Naive thymus-derived CD4-positive, alpha-beta T cell (primary cell): ENCODE data around the gene WNT7B. TPM values are rescaled to one million over a fixed set of nuclear protein-coding genes. Genes with fewer than 3 reads are reported as not detected.

Experiments
- ATAC-seq: fragments of 150-1000 bp; cut with Tn5 transposase; 2 replicates; pipeline ENCODE4 v1.10.0; 2021; ENCODE audit warnings: mild to moderate bottlenecking, moderate library complexity
- CTCF ChIA-PET: fragments of 350-600 bp; sonication (Branson Sonifier 250); formaldehyde crosslinking; loops from one replicate; lab custom pipeline; 2021; ENCODE audit warnings: antibody characterized with exemption; lab: Charles Lee
- POLR2A ChIA-PET: fragments of 350-600 bp; sonication (Branson Sonifier 250); formaldehyde crosslinking; loops from one replicate; lab custom pipeline; 2021; ENCODE audit warnings: antibody characterized with exemption, inconsistent platforms; lab: Charles Lee
- DNase-seq, 9 donors: peaks; one replicate each; pipeline versions ENCODE4 v3.0.0 to v3.0.0-alpha.2; 2020 to 2022; ENCODE audit warnings: mixed read lengths in 1 of 9
- H3K27ac ChIP-seq: one replicate; pipeline ENCODE4 v1.7.0; 2013; ENCODE audit warnings: mild to moderate bottlenecking, low read depth, low read length, moderate library complexity
- H3K27me3 ChIP-seq, 2 donors: one replicate each; pipeline ENCODE4 v1.7.0; 2013; ENCODE audit warnings: low read length in 2 of 2, mild to moderate bottlenecking in 2 of 2, moderate library complexity in 2 of 2; ENCODE audit not compliant: control insufficient read depth in 2 of 2, insufficient read depth in 2 of 2
- H3K36me3 ChIP-seq, 3 experiments: 1 replicate in 2 of 3; 2 replicates in 1 of 3; pipeline ENCODE4 v1.7.0; 2013; ENCODE audit warnings: low read length in 3 of 3, mild to moderate bottlenecking in 3 of 3, moderate library complexity in 1 of 3; ENCODE audit not compliant: insufficient read depth in 3 of 3, control insufficient read depth in 2 of 3
- H3K4me1 ChIP-seq, 2 donors: one replicate each; pipeline ENCODE4 v1.7.0; 2013; ENCODE audit warnings: low read length in 2 of 2, mild to moderate bottlenecking in 2 of 2, moderate library complexity in 1 of 2; ENCODE audit not compliant: control insufficient read depth in 2 of 2, insufficient read depth in 2 of 2
- H3K4me3 ChIP-seq: 2 replicates; pipeline ENCODE4 v1.7.0; 2013; ENCODE audit warnings: mild to moderate bottlenecking, low read length
- H3K9me3 ChIP-seq, 3 experiments: 1 replicate in 2 of 3; 2 replicates in 1 of 3; pipeline ENCODE4 v1.7.0; 2013; ENCODE audit warnings: low read length in 3 of 3; ENCODE audit not compliant: control insufficient read depth in 2 of 3
- H3K27ac Mint-ChIP-seq, 9 donors: one replicate each; pipeline ENCODE4 v1.8.0; 2020 to 2022; ENCODE audit warnings: mixed read lengths in 9 of 9, mild to moderate bottlenecking in 8 of 9, moderate library complexity in 5 of 9, inconsistent platforms in 2 of 9
- H3K27me3 Mint-ChIP-seq, 5 donors: one replicate each; pipeline ENCODE4 v1.8.0; 2021 to 2022; ENCODE audit warnings: mixed read lengths in 5 of 5, mild to moderate bottlenecking in 1 of 5
- H3K36me3 Mint-ChIP-seq, 5 donors: one replicate each; pipeline ENCODE4 v1.8.0; 2020 to 2022; ENCODE audit warnings: mixed read lengths in 5 of 5, mild to moderate bottlenecking in 3 of 5, inconsistent platforms in 1 of 5
- H3K4me1 Mint-ChIP-seq, 7 donors: one replicate each; pipeline ENCODE4 v1.8.0; 2020 to 2022; ENCODE audit warnings: mixed read lengths in 7 of 7, mild to moderate bottlenecking in 3 of 7, inconsistent platforms in 1 of 7
- H3K4me3 Mint-ChIP-seq, 10 donors: one replicate each; pipeline ENCODE4 v1.8.0; 2020 to 2022; ENCODE audit warnings: mild to moderate bottlenecking in 10 of 10, mixed read lengths in 10 of 10, moderate library complexity in 6 of 10, inconsistent platforms in 2 of 10
- H3K9me3 Mint-ChIP-seq, 11 donors: one replicate each; pipeline ENCODE4 v1.8.0; 2020 to 2022; ENCODE audit warnings: mixed read lengths in 11 of 11, mild to moderate bottlenecking in 4 of 11, inconsistent platforms in 1 of 11, moderate library complexity in 1 of 11
- intact Hi-C, 2 donors: fragments of 100-400 bp; cut with micrococcal nuclease; formaldehyde crosslinking; loops; one replicate each; pipeline ENCODE4 v1.15.1; 2023
- polyA plus RNA-seq, 2 donors: library from polyadenylated mRNA; unstranded; fragments of 300-500 nt; fragmentation: Illumina TruSeq; gene quantifications; one replicate each; pipeline ENCODE4 v1.2.3, GENCODE V29; 2021
- total RNA-seq, 6 experiments: library from RNA in 5 of 6; stranded (reverse) in 5 of 6; gene quantifications; 1 replicate in 5 of 6; 2 replicates in 1 of 6; pipeline ENCODE4 v1.2.3 and lab custom pipeline; 2021 to 2026

Gene WNT7B
- total and polyA plus RNA-seq, 7 experiments from 2014 or later = not detected

GRCh38 chr22:45965563-45965962, 11.4 kb downstream of the WNT7B start:
- DNase-seq (no peak), ATAC-seq (no peak)
- no peaks in the 10 kb centered on the region for H3K9me3 ChIP-seq
- Mint-ChIP-seq H3K4me3 (no peak overlapping the region), H3K9me3 (no peaks in the 10 kb centered on the region), H3K4me1 (no peaks in the 10 kb centered on the region), H3K27me3 (peaks cover 19 to 42% (median 27%) of the 10 kb centered on the region in 5 donors), H3K27ac (no peak overlapping the region), H3K36me3 (no peaks in the 10 kb centered on the region)
- no peak overlapping the region for H3K4me3 ChIP-seq
- no peak overlapping the region for H3K27ac ChIP-seq
- H3K4me1 ChIP-seq = no peaks in the 10 kb centered on the region
- CTCF ChIA-PET = no interaction called here
- POLR2A ChIA-PET = no interaction called here
- H3K36me3 ChIP-seq = no peaks in the 10 kb centered on the region
- peaks cover 0 to 2% of the 10 kb centered on the region in 2 donors for H3K27me3 ChIP-seq
- intact Hi-C loops = no loop called here

DNA sequence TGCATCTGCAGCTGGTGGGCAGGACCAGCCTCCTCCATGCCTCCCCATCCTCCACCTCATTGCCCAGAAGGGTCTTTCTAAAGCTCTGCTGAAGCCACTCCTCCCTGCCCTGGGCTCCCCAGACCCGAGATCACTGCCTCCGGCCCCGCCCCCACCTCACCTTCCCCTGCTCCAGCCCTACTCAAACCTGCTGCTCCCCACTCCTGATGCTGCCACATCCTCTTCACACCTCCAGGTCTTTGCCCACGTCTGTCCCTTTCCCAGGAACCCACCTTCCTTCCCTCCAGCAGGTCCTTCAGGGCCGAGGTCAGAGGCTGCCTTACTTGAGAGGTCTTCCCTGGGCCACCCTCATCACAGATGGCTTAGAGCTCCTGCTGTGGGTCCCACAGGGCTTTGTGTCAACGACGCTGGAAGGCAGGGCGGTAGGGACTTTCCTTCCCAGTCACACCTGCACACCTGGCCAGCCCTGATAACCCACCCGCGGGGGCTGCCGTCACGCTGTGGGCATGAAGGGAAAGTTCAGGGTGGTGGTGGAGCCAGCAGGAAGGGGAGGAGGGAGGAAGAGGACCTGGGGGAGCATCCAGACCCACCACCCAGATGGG, 11.9 kb downstream of the WNT7B start:
- ChIA-PET POLR2A (no interaction called here), CTCF (no interaction called here)
- H3K4me1 ChIP-seq = no peaks in the 10 kb centered on the region
- H3K4me3 Mint-ChIP-seq = peak overlapping the region in 1 of 10 donors; percentile 57
- H3K27me3 ChIP-seq = peaks cover 0 to 2% of the 10 kb centered on the region in 2 donors
- no peaks in the 10 kb centered on the region for H3K36me3 ChIP-seq
- no peaks in the 10 kb centered on the region for H3K4me1 Mint-ChIP-seq
- DNase-seq (no peak), ATAC-seq (no peak)
- H3K4me3 ChIP-seq = no peak overlapping the region
- H3K36me3 Mint-ChIP-seq = no peaks in the 10 kb centered on the region
- no peak overlapping the region for H3K27ac Mint-ChIP-seq
- no peak overlapping the region for H3K27ac ChIP-seq
- H3K9me3 Mint-ChIP-seq = no peaks in the 10 kb centered on the region
- no peaks in the 10 kb centered on the region for H3K9me3 ChIP-seq
- intact Hi-C loops = no loop called here
- peaks cover 17 to 39% (median 25%) of the 10 kb centered on the region in 5 donors for H3K27me3 Mint-ChIP-seq

DNA sequence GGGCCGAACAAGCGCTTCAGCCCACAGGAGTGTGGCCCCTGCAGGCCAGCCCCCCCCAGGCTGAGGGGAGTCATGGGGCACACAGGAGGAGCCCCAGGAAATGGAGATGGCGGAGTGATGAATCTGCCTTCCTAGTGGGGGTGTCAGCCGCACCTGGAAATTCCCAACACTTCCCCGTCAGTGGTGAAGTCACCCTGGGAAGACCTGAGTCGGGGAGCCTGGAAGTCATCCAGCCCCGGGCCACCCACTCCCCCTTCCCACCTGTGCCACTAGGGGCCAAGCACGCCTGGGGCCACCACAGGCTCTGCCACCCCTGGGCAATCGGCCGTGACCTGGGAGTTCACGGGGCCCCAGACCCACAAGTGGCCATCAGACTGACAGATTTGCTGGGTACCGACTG, 12.6 kb downstream of the WNT7B start:
- DNase-seq (no peak), ATAC-seq (no peak)
- H3K27ac Mint-ChIP-seq = no peak overlapping the region
- H3K36me3 Mint-ChIP-seq = no peaks in the 10 kb centered on the region
- Histone ChIP-seq H3K27me3 (peaks cover 0 to 1% of the 10 kb centered on the region in 2 donors), H3K4me1 (no peaks in the 10 kb centered on the region), H3K4me3 (no peak overlapping the region), H3K27ac (no peak overlapping the region), H3K9me3 (no peaks in the 10 kb centered on the region), H3K36me3 (no peaks in the 10 kb centered on the region)
- ChIA-PET POLR2A (no interaction called here), CTCF (no interaction called here)
- no peaks in the 10 kb centered on the region for H3K9me3 Mint-ChIP-seq
- H3K27me3 Mint-ChIP-seq = peaks cover 10 to 32% (median 19%) of the 10 kb centered on the region in 5 donors
- no peak overlapping the region for H3K4me3 Mint-ChIP-seq
- H3K4me1 Mint-ChIP-seq = no peaks in the 10 kb centered on the region
- intact Hi-C loops = no loop called here

- ChIA-PET CTCF (no interaction called here), POLR2A (no interaction called here)
- DNase-seq = no peak
- H3K27me3 Mint-ChIP-seq = peaks cover 10 to 27% (median 15%) of the 10 kb centered on the region in 5 donors
- Histone ChIP-seq H3K27me3 (no peaks in the 10 kb centered on the region), H3K4me3 (no peak overlapping the region), H3K27ac (no peak overlapping the region), H3K9me3 (no peaks in the 10 kb centered on the region), H3K4me1 (no peaks in the 10 kb centered on the region), H3K36me3 (no peaks in the 10 kb centered on the region)
- H3K9me3 Mint-ChIP-seq = no peaks in the 10 kb centered on the region
- ATAC-seq = no peak
- no peaks in the 10 kb centered on the region for H3K36me3 Mint-ChIP-seq
- H3K27ac Mint-ChIP-seq = no peak overlapping the region
- no peaks in the 10 kb centered on the region for H3K4me1 Mint-ChIP-seq
- no peak overlapping the region for H3K4me3 Mint-ChIP-seq
- intact Hi-C loops = no loop called here
Observed at GRCh38 chr22:45963821-45964220, 13.1 kb downstream of the WNT7B start.

- intact Hi-C loops = no loop called here
- H3K27me3 ChIP-seq = no peaks in the 10 kb centered on the region
- DNase-seq (no peak), ATAC-seq (no peak)
- H3K36me3 Mint-ChIP-seq = no peaks in the 10 kb centered on the region
- no peak overlapping the region for H3K27ac Mint-ChIP-seq
- H3K4me1 ChIP-seq = no peaks in the 10 kb centered on the region
- H3K9me3 ChIP-seq = no peaks in the 10 kb centered on the region
- no peaks in the 10 kb centered on the region for H3K4me1 Mint-ChIP-seq
- H3K36me3 ChIP-seq = no peaks in the 10 kb centered on the region
- no peak overlapping the region for H3K4me3 Mint-ChIP-seq
- no peaks in the 10 kb centered on the region for H3K9me3 Mint-ChIP-seq
- ChIA-PET POLR2A (no interaction called here), CTCF (interaction anchor here (1.0 kb wide), 1 partner anchor 316 kb away, joined by 3 read pairs; no protein-coding TSS in a partner anchor)
- no peak overlapping the region for H3K4me3 ChIP-seq
- peaks cover 0 to 17% (median 6%) of the 10 kb centered on the region in 5 donors for H3K27me3 Mint-ChIP-seq
- no peak overlapping the region for H3K27ac ChIP-seq
Observed at GRCh38 chr22:45962756-45963324, 14.1 kb downstream of the WNT7B start.

- ATAC-seq (no peak), DNase-seq (no peak)
- Histone ChIP-seq H3K27me3 (no peaks in the 10 kb centered on the region), H3K36me3 (no peaks in the 10 kb centered on the region), H3K4me1 (no peaks in the 10 kb centered on the region), H3K9me3 (no peaks in the 10 kb centered on the region), H3K27ac (no peak overlapping the region), H3K4me3 (no peak overlapping the region)
- Mint-ChIP-seq H3K9me3 (no peaks in the 10 kb centered on the region), H3K27ac (no peak overlapping the region), H3K4me1 (no peaks in the 10 kb centered on the region), H3K4me3 (no peak overlapping the region), H3K36me3 (no peaks in the 10 kb centered on the region), H3K27me3 (peaks cover 0 to 16% (median 6%) of the 10 kb centered on the region in 5 donors)
- ChIA-PET POLR2A (no interaction called here), CTCF (interaction anchor here (1.0 kb wide), 1 partner anchor 315 kb away, joined by 3 read pairs; no protein-coding TSS in a partner anchor)
- intact Hi-C loops = no loop called here
Observed at GRCh38 chr22:45962434-45962718, 14.6 kb downstream of the WNT7B start.
